Endothelial cell of umbilical vein (primary cell): ENCODE results near the gene TCF15. TPM values are rescaled to one million over a fixed set of nuclear protein-coding genes. Genes with fewer than 3 reads are reported as not detected.

Experiments
- BruUV-seq: library from RNA; stranded (reverse); fragments of 400-500 nt; replicated peaks from 2 replicates; lab custom pipeline; 2021; lab: Mats Ljungman, UMichigan
- CTCF ChIA-PET: fragments of 300-600, 350-600 bp; sonication (Branson Sonifier 250); formaldehyde crosslinking; loops from one replicate; lab custom pipeline; 2021; ENCODE audit warnings: antibody characterized with exemption, inconsistent platforms; lab: Charles Lee
- POLR2A ChIA-PET: fragments of 300-600, 350-600 bp; sonication (Branson Sonifier 250); formaldehyde crosslinking; loops from one replicate; lab custom pipeline; 2021; ENCODE audit warnings: antibody characterized with exemption, inconsistent platforms; lab: Charles Lee
- DNase-seq: peaks from one replicate; pipeline ENCODE4 v3.0.0-alpha.2; 2011; ENCODE audit warnings: low read depth, low spot score
- FAIRE-seq: peaks from 2 replicates; lab custom pipeline; 2011; peaks lifted over from hg19 to GRCh38; lab: Jason Lieb, UNC
- H2AFZ ChIP-seq: 2 replicates; pipeline ENCODE4 v1.6.0; 2012; ENCODE audit warnings: low read depth, low read length, control low read depth, inconsistent platforms
- H3K27ac ChIP-seq: 2 replicates; pipeline ENCODE4 v1.5.1; 2011; ENCODE audit warnings: low read depth, mild to moderate bottlenecking, control low read depth, low read length, moderate library complexity; ENCODE audit not compliant: insufficient read depth
- H3K27me3 ChIP-seq, 2 experiments: 2 replicates each; pipeline versions ENCODE4 v1.6.0 to v1.6.1; 2011; ENCODE audit warnings: low read length in 2 of 2, mixed read lengths in 1 of 2; ENCODE audit not compliant: control insufficient read depth in 2 of 2, insufficient read depth in 2 of 2
- H3K36me3 ChIP-seq, 2 experiments: 2 replicates in 1 of 2; 3 replicates in 1 of 2; pipeline ENCODE4 v1.5.1; 2011; ENCODE audit warnings: low read length in 2 of 2, mild to moderate bottlenecking in 1 of 2, moderate library complexity in 1 of 2; ENCODE audit not compliant: control insufficient read depth in 2 of 2, insufficient read depth in 2 of 2; ENCODE audit errors: extremely low read depth in 1 of 2
- H3K4me1 ChIP-seq: 3 replicates; pipeline ENCODE4 v1.5.1; 2011; ENCODE audit warnings: mild to moderate bottlenecking, low read length; ENCODE audit not compliant: control insufficient read depth, insufficient read depth; ENCODE audit errors: extremely low read depth
- H3K4me2 ChIP-seq: 2 replicates; pipeline ENCODE4 v1.6.1; 2011; ENCODE audit warnings: low read length, control low read depth, mixed read lengths; ENCODE audit not compliant: insufficient read depth
- H3K4me3 ChIP-seq, 3 experiments: fragments of 200-600 bp in 1 of 3; sonication (generic), shearing (Covaris generic) in 1 of 3; replicated peaks in 1 of 3; 2 replicates each; pipeline ENCODE4 v1.5.1; 2011 to 2016; ENCODE audit warnings: control low read depth in 3 of 3, low read length in 3 of 3, mild to moderate bottlenecking in 2 of 3, inconsistent platforms in 1 of 3, low read depth in 1 of 3, moderate library complexity in 1 of 3; ENCODE audit not compliant: insufficient read depth in 1 of 3
- H3K79me2 ChIP-seq: 2 replicates; pipeline ENCODE4 v1.6.0; 2012; ENCODE audit warnings: low read length, inconsistent platforms; ENCODE audit not compliant: control insufficient read depth, insufficient read depth
- H3K9ac ChIP-seq: replicated peaks from 2 replicates; pipeline ENCODE3; 2011; ENCODE audit warnings: low read length, control low read depth; ENCODE audit not compliant: insufficient read depth; ENCODE audit errors: extremely low read depth
- H3K9me1 ChIP-seq: replicated peaks from 3 replicates; pipeline ENCODE4 v1.6.0; 2011; ENCODE audit warnings: mild to moderate bottlenecking, low read length; ENCODE audit not compliant: control insufficient read depth, insufficient read depth; ENCODE audit errors: extremely low read depth
- H3K9me3 ChIP-seq: replicated peaks from 2 replicates; pipeline ENCODE4 v1.5.1; 2012; ENCODE audit warnings: low read length, inconsistent platforms; ENCODE audit not compliant: control insufficient read depth, insufficient read depth
- H4K20me1 ChIP-seq: replicated peaks from 2 replicates; pipeline ENCODE3; 2011; ENCODE audit warnings: mild to moderate bottlenecking, low read length; ENCODE audit not compliant: control insufficient read depth, insufficient read depth; ENCODE audit errors: extremely low read depth
- EZH2 ChIP-seq: IDR thresholded peaks from 2 replicates; pipeline ENCODE4 v1.6.1; 2012; ENCODE audit warnings: borderline replicate concordance, low read depth, mild to moderate bottlenecking, moderate library complexity, low read length, inconsistent platforms; ENCODE audit not compliant: severe bottlenecking
- FOS ChIP-seq: IDR thresholded peaks from 2 replicates; pipeline ENCODE4 v1.6.1; 2011; ENCODE audit warnings: mild to moderate bottlenecking, low read length, moderate library complexity, borderline replicate concordance; ENCODE audit not compliant: insufficient read depth
- GATA2 ChIP-seq: IDR thresholded peaks from 2 replicates; pipeline ENCODE4 v1.7.0; 2011; ENCODE audit warnings: low read depth, mild to moderate bottlenecking, moderate library complexity, mixed read lengths, low read length; ENCODE audit not compliant: insufficient read length, insufficient read depth
- JUN ChIP-seq: IDR thresholded peaks from 2 replicates; pipeline ENCODE4 v1.6.1; 2011; ENCODE audit warnings: borderline replicate concordance, low read depth; ENCODE audit not compliant: insufficient read length, insufficient read depth
- MAX ChIP-seq: IDR thresholded peaks from 2 replicates; pipeline ENCODE4 v1.6.1; 2011; ENCODE audit not compliant: insufficient read depth, insufficient read length
- MYC ChIP-seq: IDR thresholded peaks from one replicate; pipeline ENCODE4 v1.6.1; 2011; ENCODE audit warnings: mild to moderate bottlenecking, low read depth, low read length
- POLR2A ChIP-seq: IDR thresholded peaks from 2 replicates; pipeline ENCODE4 v1.6.1; 2012; ENCODE audit warnings: low read depth, mild to moderate bottlenecking, control low read depth, low read length
- POLR2AphosphoS5 ChIP-seq: IDR thresholded peaks from 2 replicates; pipeline ENCODE4 v1.6.1; 2012; ENCODE audit warnings: low read depth, mild to moderate bottlenecking, control low read depth, low read length, moderate library complexity; ENCODE audit not compliant: insufficient read depth
- dilution Hi-C: fragments of 300-500 bp; cut with MboI; formaldehyde crosslinking; loops from one replicate; pipeline ENCODE4 v1.15.0; 2019; ENCODE audit warnings: low sequenced_read_pairs; ENCODE audit not compliant: extremely low pct_ligation_motif_present
- intact Hi-C: fragments of 100-400 bp; cut with micrococcal nuclease; formaldehyde crosslinking; loops from one replicate; pipeline ENCODE4 v1.10.0; 2022
- polyA plus RNA-seq, 4 experiments: library from polyadenylated mRNA; depleted of rRNA in 3 of 4; stranded (reverse) in 3 of 4; unstranded in 1 of 4; fragments of >200 nt; gene quantifications; 2 replicates each; pipeline versions ENCODE4 v1.2.1 to v1.2.3, GENCODE V29; 2011 to 2012; ENCODE audit warnings: missing spikeins in 1 of 4
- total RNA-seq: library from RNA; stranded (reverse); gene quantifications from 2 replicates; pipeline ENCODE4 v1.2.3, GENCODE V29; 2021
- TF ChIP-seq, protein P1 (sequence below), 2 donors: IDR thresholded peaks; 1 replicate in 1 of 2; 2 replicates in 1 of 2; pipeline ENCODE4 v1.5.1; 2011; ENCODE audit warnings: low read length in 2 of 2, mild to moderate bottlenecking in 2 of 2, moderate library complexity in 2 of 2, control low read depth in 1 of 2, inconsistent platforms in 1 of 2, low read depth in 1 of 2; ENCODE audit not compliant: insufficient read depth in 1 of 2; ENCODE audit errors: extremely low read depth in 1 of 2

TCF15 gene
- total and polyA plus RNA-seq, 2 donors (not counting 3 experiments of a cell fraction or from before 2014, with no cell fraction given) = 0.07 to 1.3 TPM

DNA sequence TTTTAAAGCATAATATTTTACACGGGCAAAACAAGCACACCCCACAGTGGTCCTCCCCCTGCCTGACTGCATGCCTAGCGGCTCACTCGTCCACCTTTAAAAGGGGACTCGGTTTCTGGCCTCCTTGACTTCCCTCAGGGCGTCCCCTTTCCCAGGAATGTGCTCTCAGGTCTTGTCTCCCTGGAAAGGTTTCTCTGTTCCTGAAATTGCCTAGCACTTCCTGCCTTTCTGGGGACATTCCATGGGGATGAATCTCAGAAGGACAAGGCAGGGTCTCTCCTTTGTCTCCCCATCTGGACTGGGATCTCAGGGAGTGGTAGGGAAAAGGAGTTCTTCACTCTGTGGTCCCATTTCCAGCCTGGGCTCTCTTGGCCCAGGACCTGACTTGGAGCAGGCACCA, 4.9 kb downstream of the TCF15 start:
- Histone ChIP-seq H3K4me2 (no peak overlapping the region), H3K79me2 (no peaks in the 10 kb centered on the region), H2AFZ (no peak overlapping the region), H3K36me3 (no peaks in the 10 kb centered on the region), H3K27ac (no peak overlapping the region), H3K4me1 (no peaks in the 10 kb centered on the region), H3K9ac (no peak overlapping the region), H3K9me3 (no peaks in the 10 kb centered on the region), H4K20me1 (no peaks in the 10 kb centered on the region), H3K9me1 (no peaks in the 10 kb centered on the region), H3K4me3 (no peak overlapping the region), H3K27me3 (peaks cover 18 to 19% of the 10 kb centered on the region in 2 experiments)
- ChIA-PET CTCF (no interaction called here), POLR2A (no interaction called here)
- intact Hi-C loops (no loop called here), dilution Hi-C loops (no loop called here)
- DNase-seq = no peak
- TF ChIP-seq FOS (no peak), JUN (no peak), EZH2 (no peak), POLR2A (no peak), MYC (no peak), GATA2 (no peak), POLR2AphosphoS5 (no peak), MAX (no peak)
- TF ChIP-seq, protein P1, sequence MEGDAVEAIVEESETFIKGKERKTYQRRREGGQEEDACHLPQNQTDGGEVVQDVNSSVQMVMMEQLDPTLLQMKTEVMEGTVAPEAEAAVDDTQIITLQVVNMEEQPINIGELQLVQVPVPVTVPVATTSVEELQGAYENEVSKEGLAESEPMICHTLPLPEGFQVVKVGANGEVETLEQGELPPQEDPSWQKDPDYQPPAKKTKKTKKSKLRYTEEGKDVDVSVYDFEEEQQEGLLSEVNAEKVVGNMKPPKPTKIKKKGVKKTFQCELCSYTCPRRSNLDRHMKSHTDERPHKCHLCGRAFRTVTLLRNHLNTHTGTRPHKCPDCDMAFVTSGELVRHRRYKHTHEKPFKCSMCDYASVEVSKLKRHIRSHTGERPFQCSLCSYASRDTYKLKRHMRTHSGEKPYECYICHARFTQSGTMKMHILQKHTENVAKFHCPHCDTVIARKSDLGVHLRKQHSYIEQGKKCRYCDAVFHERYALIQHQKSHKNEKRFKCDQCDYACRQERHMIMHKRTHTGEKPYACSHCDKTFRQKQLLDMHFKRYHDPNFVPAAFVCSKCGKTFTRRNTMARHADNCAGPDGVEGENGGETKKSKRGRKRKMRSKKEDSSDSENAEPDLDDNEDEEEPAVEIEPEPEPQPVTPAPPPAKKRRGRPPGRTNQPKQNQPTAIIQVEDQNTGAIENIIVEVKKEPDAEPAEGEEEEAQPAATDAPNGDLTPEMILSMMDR (IDR thresholded peaks at IDR 0.05; ENCODE audit: extremely low read depth in 1 of 2, insufficient read depth in 1 of 2, low read depth in 1 of 2, low read length in 2 of 2) = no peak
- no peak for FAIRE-seq
- BruUV-seq = no TSS peak
